Spinal cord (tissue), 10 donors: ENCODE results near the gene ZFP36L1. TPM values are rescaled to one million over a fixed set of nuclear protein-coding genes. Genes with fewer than 3 reads are reported as not detected.
A peak's percentile ranks its signal among the peaks of the same experiment; 100 is the strongest.

Source experiments
- DNase-seq, 6 donors: peaks; one replicate each; pipeline versions ENCODE4 v3.0.0 to v3.0.0-alpha.2; 2013 to 2015; ENCODE audit warnings: low spot score in 6 of 6, low read depth in 4 of 6
- H3K27ac ChIP-seq: one replicate; pipeline ENCODE4 v1.5.1; 2013; ENCODE audit warnings: low read depth, low read length, control low read depth
- H3K27me3 ChIP-seq: one replicate; pipeline ENCODE4 v1.6.1; 2013; ENCODE audit warnings: low read length; ENCODE audit not compliant: control insufficient read depth, insufficient read depth
- H3K36me3 ChIP-seq: one replicate; pipeline ENCODE4 v1.6.1; 2013; ENCODE audit warnings: low read length; ENCODE audit not compliant: control insufficient read depth, insufficient read depth
- H3K4me1 ChIP-seq: one replicate; pipeline ENCODE4 v1.6.1; 2013; ENCODE audit warnings: low read length; ENCODE audit not compliant: control insufficient read depth, insufficient read depth
- H3K4me3 ChIP-seq: one replicate; pipeline ENCODE4 v1.5.1; 2013; ENCODE audit warnings: low read depth, low read length, control low read depth
- H3K9me3 ChIP-seq: one replicate; pipeline ENCODE4 v1.6.1; 2013; ENCODE audit warnings: low read length; ENCODE audit not compliant: control insufficient read depth, insufficient read depth
- WGBS: methylation state at CpG from one replicate; pipeline ENCODE4 v1.1.5; 2013; ENCODE audit warnings: missing lambda C conversion rate; ENCODE audit not compliant: insufficient coverage; 5-methylcytosine and 5-hydroxymethylcytosine counted together
- polyA plus RNA-seq, 2 donors: library from polyadenylated mRNA; unstranded; fragments of 120-200 nt; gene quantifications; one replicate each; pipeline ENCODE4 v1.2.1, GENCODE V29; 2013; ENCODE audit not compliant: insufficient read length in 2 of 2
- total RNA-seq, 2 donors: library from RNA; depleted of rRNA in 1 of 2; stranded (reverse); fragments of 120-200 nt in 1 of 2; fragments of >200 nt in 1 of 2; gene quantifications; one replicate each; pipeline versions ENCODE4 v1.2.3 to v1.2.4, GENCODE V29; 2013 to 2014
- donor health status: healthy.

Gene ZFP36L1
- total and polyA plus RNA-seq, 4 donors, result 39.5 to 170 (median 125) TPM

GRCh38 chr14:68810173-68811153, 17.6 kb upstream of the ZFP36L1 start:
- Histone ChIP-seq H3K36me3 (peaks cover 2% of the 10 kb centered on the region), H3K27me3 (no peaks in the 10 kb centered on the region), H3K27ac (peak overlapping the region; percentile 6), H3K4me3 (no peak overlapping the region), H3K4me1 (peaks cover 59% of the 10 kb centered on the region), H3K9me3 (no peaks in the 10 kb centered on the region)
- WGBS, result 69% methylated on average over 3 of the region's 8 CpGs
- no peak for DNase-seq

- Histone ChIP-seq H3K4me1 (peaks cover 50% of the 10 kb centered on the region), H3K27me3 (no peaks in the 10 kb centered on the region), H3K4me3 (no peak overlapping the region), H3K27ac (no peak overlapping the region), H3K36me3 (peaks cover 2% of the 10 kb centered on the region), H3K9me3 (no peaks in the 10 kb centered on the region)
- no peak for DNase-seq
- 83% methylated on average over 1 of the region's 4 CpGs for WGBS
Observed at GRCh38 chr14:68809524-68809923, 16.7 kb upstream of the ZFP36L1 start.

- H3K36me3 ChIP-seq, result peaks cover 2% of the 10 kb centered on the region
Observed at GRCh38 chr14:68808696-68809480, 16.0 kb upstream of the ZFP36L1 start.

DNA sequence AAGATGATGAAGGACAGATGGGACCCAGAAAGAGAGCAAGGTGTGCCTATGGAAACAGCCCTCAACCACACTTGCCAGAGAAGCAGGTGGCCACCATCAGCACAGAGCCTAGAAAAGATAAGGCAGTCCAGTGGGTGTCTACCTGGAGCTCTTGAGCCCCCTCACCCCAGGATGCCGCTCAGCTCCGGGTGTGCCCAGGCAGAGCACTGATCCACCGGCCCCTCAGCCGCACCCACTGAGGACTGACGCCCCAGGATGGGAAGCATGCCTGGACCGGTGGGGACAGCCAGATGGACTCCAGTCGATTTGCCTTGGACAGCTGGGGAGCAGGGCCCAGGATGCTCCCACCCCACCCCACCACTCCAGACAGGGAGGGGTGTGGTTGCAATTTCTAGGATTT, 15.1 kb upstream of the ZFP36L1 start:
- WGBS, result 87% methylated on average over 7 of the region's 7 CpGs
- no peak overlapping the region for H3K4me3 ChIP-seq

More at GRCh38 chr14:68808696-68809480, 16.0 kb upstream of the ZFP36L1 start:
- Histone ChIP-seq H3K27me3 (no peaks in the 10 kb centered on the region), H3K27ac (peak overlapping the region; percentile 1), H3K4me1 (peaks cover 44% of the 10 kb centered on the region), H3K9me3 (no peaks in the 10 kb centered on the region), H3K4me3 (no peak overlapping the region)
- WGBS, result 100% methylated on average over 3 of the region's 7 CpGs
- no peak for DNase-seq

DNA sequence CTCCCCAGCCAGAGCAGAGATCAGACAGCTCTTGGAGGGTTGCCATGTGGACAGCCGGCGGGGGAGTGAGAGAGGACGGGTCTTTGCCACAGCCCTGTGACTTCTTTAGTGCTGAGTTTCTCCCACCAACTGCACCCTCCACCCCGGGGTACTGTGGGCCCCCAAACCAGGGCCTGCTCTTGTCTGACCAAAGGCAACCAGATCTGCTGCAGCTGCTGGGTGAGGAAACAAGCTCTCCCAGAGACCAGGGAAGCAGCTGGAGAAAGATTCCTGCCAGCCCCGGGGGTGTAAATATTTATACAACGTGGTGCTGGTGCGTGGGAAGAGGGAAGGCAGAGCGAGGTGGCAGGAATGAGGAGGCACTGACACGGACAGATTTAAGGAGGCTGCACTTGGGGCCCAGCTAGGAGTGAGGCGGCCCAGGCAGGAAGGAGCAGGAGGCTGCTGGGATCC, 14.3 kb upstream of the ZFP36L1 start:
- 35% methylated on average over 8 of the region's 10 CpGs for whole genome bisulfite sequencing
- no peaks in the 10 kb centered on the region for H3K27me3 ChIP-seq
- peak overlapping the region; percentile 63 for H3K27ac ChIP-seq
- peaks cover 33% of the 10 kb centered on the region for H3K4me1 ChIP-seq
- H3K4me3 ChIP-seq, result no peak overlapping the region
- peaks cover 2% of the 10 kb centered on the region for H3K36me3 ChIP-seq
- no peaks in the 10 kb centered on the region for H3K9me3 ChIP-seq
- peak in 2 of 6 donors; percentile 23 to 78 for DNase-seq

More for the DNA sequence above, 15.1 kb upstream of the ZFP36L1 start:
- DNase-seq, result no peak
- no peaks in the 10 kb centered on the region for H3K9me3 ChIP-seq
- no peaks in the 10 kb centered on the region for H3K27me3 ChIP-seq
- no peak overlapping the region for H3K27ac ChIP-seq
- peaks cover 35% of the 10 kb centered on the region for H3K4me1 ChIP-seq
- peaks cover 2% of the 10 kb centered on the region for H3K36me3 ChIP-seq

DNA sequence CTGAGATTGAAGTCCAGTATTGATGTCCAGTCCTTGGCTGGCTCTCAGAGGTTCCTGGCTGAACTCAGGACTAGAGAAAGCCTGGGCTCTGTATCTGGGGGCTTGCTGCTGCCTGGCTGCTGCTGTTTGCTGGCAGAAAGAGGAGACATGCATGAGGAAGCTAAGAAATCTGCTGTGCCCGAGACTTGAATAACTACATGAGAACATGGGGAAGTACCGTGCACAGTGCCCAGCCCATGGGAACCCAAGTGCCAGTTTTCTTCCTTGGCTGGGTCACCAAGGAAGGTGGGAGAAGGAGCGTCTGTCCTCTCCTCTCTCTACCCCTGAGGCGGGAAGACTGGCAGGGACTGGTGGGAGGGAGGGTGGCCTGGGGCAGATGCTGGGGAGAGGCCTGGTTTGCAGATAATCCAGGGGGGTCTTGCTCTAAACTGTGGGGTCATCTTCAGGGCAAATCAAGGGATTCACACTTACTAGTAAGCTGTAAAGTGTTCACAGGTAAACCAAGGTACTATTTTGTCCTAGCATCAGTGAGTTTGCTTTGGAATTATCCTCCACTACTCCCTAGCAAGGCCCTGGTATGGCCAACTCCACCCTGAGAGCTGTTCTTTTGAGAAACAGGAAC, 13.8 kb upstream of the ZFP36L1 start:
- WGBS, result 42% methylated on average over 2 of the region's 4 CpGs
- Histone ChIP-seq H3K4me1 (peaks cover 33% of the 10 kb centered on the region), H3K4me3 (no peak overlapping the region), H3K36me3 (peaks cover 2% of the 10 kb centered on the region), H3K27ac (peak overlapping the region; percentile 63), H3K27me3 (no peaks in the 10 kb centered on the region), H3K9me3 (no peaks in the 10 kb centered on the region)
- DNase-seq, result no peak

- Histone ChIP-seq H3K9me3 (no peaks in the 10 kb centered on the region), H3K27ac (no peak overlapping the region), H3K4me3 (no peak overlapping the region), H3K27me3 (no peaks in the 10 kb centered on the region), H3K4me1 (peaks cover 28% of the 10 kb centered on the region), H3K36me3 (no peaks in the 10 kb centered on the region)
- DNase-seq, result no peak
- whole genome bisulfite sequencing, result 83% methylated on average over 2 of the region's 7 CpGs
Observed at GRCh38 chr14:68805414-68805813, 12.5 kb upstream of the ZFP36L1 start.

DNA sequence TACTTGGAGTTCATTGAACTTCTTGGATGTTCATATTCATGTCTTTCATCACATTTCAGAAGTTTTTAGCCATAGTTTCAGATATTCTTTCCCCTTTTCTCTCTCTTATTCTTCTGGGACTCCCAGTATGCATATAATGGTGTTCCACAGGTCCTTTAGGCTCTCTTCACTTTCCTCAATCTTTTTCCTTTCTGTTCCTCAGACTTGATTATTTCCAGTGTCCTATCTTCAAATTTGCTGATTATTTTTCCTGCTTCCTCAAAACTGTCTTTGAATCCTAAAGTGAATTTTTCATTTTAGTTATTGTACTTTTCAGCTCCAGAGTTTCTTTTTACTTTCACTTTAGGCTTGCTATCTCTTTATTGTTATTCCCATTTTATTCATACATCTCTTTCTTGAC, 8.8 kb upstream of the ZFP36L1 start:
- H3K36me3 ChIP-seq, result no peaks in the 10 kb centered on the region
- no peaks in the 10 kb centered on the region for H3K9me3 ChIP-seq
- DNase-seq, result no peak
- H3K27ac ChIP-seq, result no peak overlapping the region
- no peaks in the 10 kb centered on the region for H3K27me3 ChIP-seq
- H3K4me3 ChIP-seq, result no peak overlapping the region
- H3K4me1 ChIP-seq, result peaks cover 7% of the 10 kb centered on the region

- no peaks in the 10 kb centered on the region for H3K36me3 ChIP-seq
- DNase-seq, result no peak
- H3K4me3 ChIP-seq, result no peak overlapping the region
Observed at GRCh38 chr14:68800953-68801352, 8.1 kb upstream of the ZFP36L1 start.

More at GRCh38 chr14:68800953-68801352, 8.1 kb upstream of the ZFP36L1 start:
- H3K4me1 ChIP-seq, result peaks cover 5% of the 10 kb centered on the region
- no peaks in the 10 kb centered on the region for H3K9me3 ChIP-seq
- H3K27me3 ChIP-seq, result no peaks in the 10 kb centered on the region
- H3K27ac ChIP-seq, result no peak overlapping the region
